ENCODE measurements around the gene PDE4A. TPM values are rescaled to one million over a fixed set of nuclear protein-coding genes. Genes with fewer than 3 reads are reported as not detected.

The PDE4A gene
- total RNA-seq, 3 donors from 2014 or later (not counting 1 experiment from before 2014, with no cell fraction given) = 34.2 to 46.2 (median 44.9) TPM

- H3K36me3 Mint-ChIP-seq = no peaks in the 10 kb centered on the region
- Histone ChIP-seq H3K27me3 (ENCODE audit: control insufficient read depth, insufficient read depth, low read length) (no peaks in the 10 kb centered on the region), H3K4me3 (ENCODE audit: low read length) (no peak overlapping the region), H3K4me1 (ENCODE audit: control insufficient read depth, insufficient read depth, low read length) (peaks cover 13% of the 10 kb centered on the region), H3K36me3 (ENCODE audit: control insufficient read depth, insufficient read depth, low read length) (peaks cover 19% of the 10 kb centered on the region), H3K27ac (ENCODE audit: low read length) (no peak overlapping the region), H3K9me3 (ENCODE audit: control insufficient read depth, insufficient read depth, low read length) (no peaks in the 10 kb centered on the region)
- intact Hi-C loops (cut with micrococcal nuclease) = no loop called here
- H3K9me3 Mint-ChIP-seq = no peaks in the 10 kb centered on the region
- H3K27me3 Mint-ChIP-seq (ENCODE audit: low read depth in 2 of 2) = no peaks in the 10 kb centered on the region
- 89% methylated on average over 5 of the region's 5 CpGs for WGBS (ENCODE audit: insufficient coverage)
- no peak overlapping the region for H3K27ac Mint-ChIP-seq
- no peak overlapping the region for H3K4me3 Mint-ChIP-seq
- ATAC-seq (no peak), DNase-seq (no peak)
- no peak for TF ChIP-seq CTCF (IDR thresholded peaks at IDR 0.05)
- H3K4me1 Mint-ChIP-seq = peaks cover 0 to 6% of the 10 kb centered on the region in 2 donors
Observed at GRCh38 chr19:10464456-10464855, 44.1 kb downstream of the PDE4A start.

GRCh38 chr19:10467104-10467706, 46.9 kb downstream of the PDE4A start:
- Histone ChIP-seq H3K9me3 (ENCODE audit: control insufficient read depth, insufficient read depth, low read length) (no peaks in the 10 kb centered on the region), H3K27ac (ENCODE audit: low read length) (no peak overlapping the region), H3K27me3 (ENCODE audit: control insufficient read depth, insufficient read depth, low read length) (no peaks in the 10 kb centered on the region), H3K36me3 (ENCODE audit: control insufficient read depth, insufficient read depth, low read length) (peaks cover 19% of the 10 kb centered on the region), H3K4me3 (ENCODE audit: low read length) (no peak overlapping the region), H3K4me1 (ENCODE audit: control insufficient read depth, insufficient read depth, low read length) (no peaks in the 10 kb centered on the region)
- intact Hi-C loops (cut with micrococcal nuclease) = no loop called here
- no peak overlapping the region for H3K4me3 Mint-ChIP-seq
- H3K9me3 Mint-ChIP-seq = no peaks in the 10 kb centered on the region
- ATAC-seq = no peak
- H3K36me3 Mint-ChIP-seq = no peaks in the 10 kb centered on the region
- no peak for TF ChIP-seq CTCF (IDR thresholded peaks at IDR 0.05)
- no peaks in the 10 kb centered on the region for H3K27me3 Mint-ChIP-seq (ENCODE audit: low read depth in 2 of 2)
- WGBS (ENCODE audit: insufficient coverage) = 90% methylated on average over 20 of the region's 20 CpGs
- no peak overlapping the region for H3K27ac Mint-ChIP-seq
- peaks cover 0 to 6% of the 10 kb centered on the region in 2 donors for H3K4me1 Mint-ChIP-seq
- DNase-seq = no peak

- H3K36me3 Mint-ChIP-seq = no peaks in the 10 kb centered on the region
- peaks cover 0 to 6% of the 10 kb centered on the region in 2 donors for H3K4me1 Mint-ChIP-seq
- Histone ChIP-seq H3K27ac (ENCODE audit: low read length) (no peak overlapping the region), H3K4me3 (ENCODE audit: low read length) (no peak overlapping the region), H3K27me3 (ENCODE audit: control insufficient read depth, insufficient read depth, low read length) (no peaks in the 10 kb centered on the region), H3K36me3 (ENCODE audit: control insufficient read depth, insufficient read depth, low read length) (peaks cover 19% of the 10 kb centered on the region), H3K9me3 (ENCODE audit: control insufficient read depth, insufficient read depth, low read length) (no peaks in the 10 kb centered on the region), H3K4me1 (ENCODE audit: control insufficient read depth, insufficient read depth, low read length) (no peaks in the 10 kb centered on the region)
- H3K4me3 Mint-ChIP-seq = no peak overlapping the region
- ATAC-seq = no peak
- no peaks in the 10 kb centered on the region for H3K27me3 Mint-ChIP-seq (ENCODE audit: low read depth in 2 of 2)
- DNase-seq = no peak
- TF ChIP-seq CTCF (IDR thresholded peaks at IDR 0.05) = no peak
- WGBS (ENCODE audit: insufficient coverage) = 92% methylated on average over 7 of the region's 12 CpGs
- H3K9me3 Mint-ChIP-seq = no peaks in the 10 kb centered on the region
- intact Hi-C loops (cut with micrococcal nuclease) = no loop called here
- H3K27ac Mint-ChIP-seq = peak overlapping the region in 1 of 2 donors; percentile 56
Observed at GRCh38 chr19:10468133-10468532, 47.8 kb downstream of the PDE4A start.

GRCh38 chr19:10471909-10472308, 51.6 kb downstream of the PDE4A start:
- Histone ChIP-seq H3K27me3 (ENCODE audit: control insufficient read depth, insufficient read depth, low read length) (no peaks in the 10 kb centered on the region), H3K27ac (ENCODE audit: low read length) (no peak overlapping the region), H3K36me3 (ENCODE audit: control insufficient read depth, insufficient read depth, low read length) (peaks cover 7% of the 10 kb centered on the region), H3K4me1 (ENCODE audit: control insufficient read depth, insufficient read depth, low read length) (no peaks in the 10 kb centered on the region), H3K4me3 (ENCODE audit: low read length) (no peak overlapping the region), H3K9me3 (ENCODE audit: control insufficient read depth, insufficient read depth, low read length) (no peaks in the 10 kb centered on the region)
- Mint-ChIP-seq H3K27ac (no peak overlapping the region), H3K4me1 (peaks cover 0 to 6% of the 10 kb centered on the region in 2 donors), H3K36me3 (no peaks in the 10 kb centered on the region), H3K27me3 (ENCODE audit: low read depth in 2 of 2) (peaks cover 0 to 3% of the 10 kb centered on the region in 2 donors), H3K9me3 (no peaks in the 10 kb centered on the region), H3K4me3 (no peak overlapping the region)
- WGBS (ENCODE audit: insufficient coverage) = 55% methylated on average over 6 of the region's 6 CpGs
- ATAC-seq = peak in 2 of 3 donors; percentile 50 to 72
- DNase-seq = peak in 1 of 2 donors; percentile 63
- peak; percentile 23 for TF ChIP-seq CTCF (IDR thresholded peaks at IDR 0.05)
- intact Hi-C loops (cut with micrococcal nuclease) = no loop called here
